GM19395 (cell line): ENCODE data around the gene FBH1.
A peak's percentile ranks its signal among the peaks of the same experiment; 100 is the strongest.
"Not testable (repeated sequence)": the region's sequence is repeated elsewhere in the genome, so short reads cannot be mapped to it uniquely, and the experiment has no call there.

Experiments used
- ATAC-seq: cut with Tn5 transposase; IDR thresholded peaks from one replicate; pipeline ENCODE4 v1.9.1; 2021; ENCODE audit warnings: mild to moderate bottlenecking, moderate library complexity; ENCODE audit not compliant: unreplicated experiment

Gene FBH1

DNA sequence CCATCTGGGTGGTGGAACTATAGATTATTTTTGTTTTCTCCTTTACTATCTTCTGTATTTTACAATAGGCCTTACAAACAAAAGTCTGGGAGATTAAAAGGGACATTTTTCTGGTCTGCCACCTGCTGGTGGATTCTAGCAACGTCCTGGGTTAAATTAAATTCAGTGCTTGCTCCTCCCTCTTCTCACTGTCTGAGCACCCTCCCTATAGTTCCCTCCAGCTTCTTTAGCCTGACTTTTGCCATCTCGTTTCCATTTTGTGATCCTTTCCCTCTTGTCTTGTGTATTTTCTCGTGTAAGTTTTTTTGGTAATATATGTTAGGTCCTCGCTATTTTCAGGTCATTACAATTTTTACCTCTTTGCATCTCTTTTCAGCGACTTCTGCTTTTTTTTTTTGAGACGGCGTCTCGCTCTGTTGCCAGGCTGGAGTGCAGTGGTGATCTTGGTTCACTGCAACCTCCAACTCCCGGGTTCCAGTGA, 16.5 kb upstream of the FBH1 start:
- peak; percentile 91 for ATAC-seq

DNA sequence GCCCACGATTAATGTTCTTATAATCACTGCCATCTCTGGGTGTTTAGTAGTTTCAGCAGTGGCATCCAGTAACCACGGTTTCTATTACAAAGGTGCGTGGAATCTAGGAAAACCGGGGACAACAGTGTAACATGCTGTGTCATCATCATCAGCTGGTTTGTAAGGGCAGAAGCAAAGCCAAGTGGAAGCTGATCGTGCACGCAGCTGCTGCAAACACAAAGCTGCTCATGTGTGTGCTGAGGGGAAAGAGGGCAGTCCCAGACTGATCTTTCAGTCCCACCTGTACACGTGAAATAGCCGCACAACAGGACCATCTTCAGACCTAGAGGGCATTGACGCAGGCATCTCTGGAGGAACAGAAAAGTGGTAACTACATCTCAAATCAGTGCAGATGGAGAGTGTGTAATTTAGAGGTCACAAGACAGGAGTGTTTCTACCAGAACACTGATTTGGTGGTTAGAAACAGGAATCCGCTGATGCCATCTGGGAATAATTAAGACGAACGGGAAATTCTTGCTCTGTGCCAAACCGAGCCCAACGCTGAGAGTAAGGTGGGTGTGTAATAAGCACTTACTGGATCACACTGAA, 13.8 kb upstream of the FBH1 start:
- no peak for ATAC-seq

DNA sequence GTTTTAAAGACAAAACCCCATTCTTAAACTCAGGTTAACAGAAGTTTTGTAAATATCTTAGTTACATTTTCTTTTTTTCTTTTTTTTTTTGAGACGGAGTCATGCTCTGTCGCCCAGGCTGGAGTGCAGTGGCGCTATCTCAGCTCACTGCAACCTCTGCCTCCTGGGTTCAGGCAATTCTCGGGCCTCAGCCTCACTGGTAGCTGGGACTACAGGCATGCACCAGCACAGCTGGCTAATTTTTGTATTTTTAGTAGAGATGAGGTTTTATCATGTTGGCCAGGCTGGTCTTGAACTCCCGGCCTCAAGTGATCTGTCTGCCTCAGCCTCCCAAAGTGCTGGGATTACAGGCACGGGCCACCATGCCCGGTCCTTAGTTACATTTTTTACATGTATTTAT, 13.0 kb upstream of the FBH1 start:
- ATAC-seq = not testable (repeated sequence)

DNA sequence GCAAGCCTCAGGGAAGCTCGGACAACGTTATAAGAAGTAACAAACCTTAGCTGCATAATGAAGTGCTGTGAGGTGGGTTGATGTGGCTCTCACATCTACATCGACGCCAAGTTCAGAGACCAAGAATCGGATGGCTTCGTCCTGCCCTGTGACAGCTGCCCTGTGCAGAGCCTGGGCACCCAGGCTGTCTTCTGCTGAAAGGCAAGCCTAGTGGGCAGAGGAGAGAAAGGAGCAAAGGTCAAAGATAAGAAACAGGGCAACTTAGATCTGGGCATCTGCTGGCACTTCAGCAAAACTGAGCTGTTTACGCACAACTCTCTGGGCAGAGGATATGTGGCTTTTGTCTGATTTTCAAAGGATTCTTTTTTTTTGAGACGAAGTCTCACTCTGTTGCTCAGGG, 7.1 kb upstream of the FBH1 start:
- no peak for ATAC-seq

DNA sequence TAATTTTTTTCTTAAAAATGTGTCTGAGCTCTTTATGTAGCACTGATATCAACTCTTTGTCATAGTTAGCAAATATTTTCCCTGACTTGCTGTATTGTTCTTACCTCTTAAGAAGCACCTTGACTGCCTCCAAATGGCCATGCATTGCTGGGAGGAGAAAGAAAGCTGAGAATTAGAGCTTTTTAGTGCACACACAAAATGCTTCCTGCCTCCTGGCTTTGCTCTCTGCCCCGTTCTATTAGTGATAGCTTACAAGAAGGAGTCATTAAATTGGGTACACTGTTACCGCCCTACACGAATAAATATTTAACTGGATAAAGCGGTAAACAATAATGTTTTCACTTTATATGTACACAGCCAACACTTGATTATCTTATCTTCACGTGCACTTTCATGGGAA, 4.4 kb upstream of the FBH1 start:
- ATAC-seq = no peak

DNA sequence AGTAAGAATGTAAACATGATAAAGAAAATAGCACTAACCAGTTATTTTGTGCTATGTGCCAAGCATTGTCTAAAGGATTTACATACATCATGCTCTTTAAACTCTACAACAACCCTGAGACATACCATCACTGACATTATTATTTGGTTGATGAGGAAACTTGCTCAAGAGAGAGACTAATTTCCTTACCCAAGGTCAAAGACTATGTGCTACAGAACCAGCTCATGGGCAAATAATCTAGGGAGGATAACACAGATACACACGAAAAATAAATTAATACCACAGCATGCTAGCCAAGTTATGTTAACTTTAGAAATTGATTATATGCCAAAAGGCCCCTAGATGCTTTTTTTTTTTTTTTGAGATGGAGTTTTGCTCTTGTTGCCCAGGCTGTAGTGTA, 3.0 kb upstream of the FBH1 start:
- no peak for ATAC-seq

DNA sequence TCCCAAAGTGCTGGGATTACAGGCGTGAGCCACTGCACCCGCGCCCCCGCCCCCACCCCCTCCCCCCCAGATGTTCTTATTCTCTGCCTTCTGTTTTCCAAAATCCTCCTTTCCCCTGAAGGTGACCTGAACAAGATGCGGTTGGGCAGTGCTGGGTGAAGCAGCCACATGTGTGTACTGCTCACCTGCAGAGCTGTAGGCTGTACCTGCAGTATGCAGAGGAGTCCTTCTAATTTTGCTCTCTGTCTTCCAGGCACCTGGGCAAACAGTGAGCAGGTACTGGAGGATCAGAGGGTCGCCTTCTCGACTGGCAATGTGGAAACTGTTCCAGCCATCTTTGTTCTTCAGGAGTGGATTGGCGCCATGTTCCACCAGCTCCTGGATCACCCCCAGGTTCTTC, 2.4 kb upstream of the FBH1 start:
- no peak for ATAC-seq

DNA sequence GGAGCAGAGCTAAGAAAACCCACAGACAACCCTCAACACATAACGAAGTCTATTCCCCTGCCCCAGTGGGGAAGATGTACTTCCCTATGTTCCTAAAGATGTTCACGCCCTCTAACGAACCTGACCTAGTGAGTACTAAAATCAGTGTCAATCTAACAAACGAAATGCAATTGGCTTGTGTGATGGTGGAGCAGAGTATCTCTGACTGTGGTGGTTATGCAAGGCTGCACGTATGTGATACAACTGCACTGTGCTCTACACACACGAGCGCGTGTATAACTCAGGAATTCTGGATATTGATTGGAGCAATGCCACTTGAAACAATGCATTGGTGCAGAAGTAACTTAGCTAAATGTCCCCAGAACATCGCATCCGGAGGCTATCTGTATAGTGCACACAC, 1.7 kb upstream of the FBH1 start:
- no peak for ATAC-seq

DNA sequence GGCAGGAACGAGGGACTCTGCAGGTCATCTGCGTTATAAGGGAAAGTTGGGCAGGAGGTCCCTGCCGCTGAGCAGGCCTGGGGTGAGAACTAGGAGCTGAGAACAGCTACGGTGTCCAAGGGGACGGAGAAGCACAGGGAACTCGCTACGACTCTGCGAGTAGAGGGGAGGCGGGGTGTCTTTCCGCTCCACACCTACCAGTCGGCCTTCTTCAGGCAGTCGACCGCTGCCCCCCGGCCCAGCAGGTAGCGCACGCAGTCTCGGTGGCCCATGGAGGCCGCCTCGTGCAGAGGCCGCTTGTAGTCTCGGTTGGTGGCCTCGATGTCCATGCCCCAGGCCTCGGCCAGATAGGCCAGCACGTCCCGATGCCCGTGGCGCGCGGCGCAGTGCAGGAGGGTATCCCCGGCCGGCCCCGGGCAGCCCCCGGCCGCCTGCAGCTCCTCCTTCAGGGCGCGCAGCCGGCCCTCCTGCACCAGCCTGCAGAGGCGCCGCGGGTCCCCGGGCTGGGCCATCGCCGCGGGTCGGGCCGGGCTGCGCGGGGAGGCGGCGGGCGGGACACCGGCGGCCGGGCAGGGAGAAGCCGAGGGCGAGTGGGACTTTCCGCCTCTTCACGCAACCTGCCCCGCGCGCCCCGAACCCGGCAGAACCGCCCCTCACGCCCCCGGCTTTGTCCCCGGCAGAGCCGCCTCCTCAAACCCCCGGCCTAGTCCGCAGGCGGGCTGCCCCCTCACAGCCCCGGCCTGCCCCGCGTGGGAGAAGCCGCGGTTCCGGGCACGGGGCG, 1.0 kb upstream of the FBH1 start:
- peak; percentile 37 for ATAC-seq

DNA sequence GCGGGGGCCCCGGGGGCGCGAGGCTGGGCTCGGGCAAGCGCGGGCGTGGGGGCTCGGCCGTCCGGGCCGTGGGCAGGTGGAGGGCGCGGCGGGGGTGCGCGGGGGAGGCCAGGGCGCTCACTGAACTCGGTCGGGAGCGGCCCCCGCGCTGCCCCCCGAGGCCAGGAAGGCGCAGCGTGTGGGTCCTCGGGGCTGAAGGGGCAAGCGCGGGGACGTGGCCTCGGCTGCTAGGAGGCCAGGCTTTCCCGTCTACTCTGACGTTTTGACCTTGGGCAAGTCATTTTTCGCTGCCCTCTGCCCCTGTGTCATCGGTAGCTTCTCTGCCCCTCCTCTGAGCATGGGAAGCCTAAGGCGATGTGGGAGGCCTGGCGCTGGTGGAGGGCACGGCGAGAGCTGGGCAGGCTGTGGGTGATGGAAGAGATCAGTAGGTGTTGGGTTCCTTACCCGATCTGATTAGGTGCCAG, 441 bp downstream of the FBH1 start:
- peak; percentile 10 for ATAC-seq

DNA sequence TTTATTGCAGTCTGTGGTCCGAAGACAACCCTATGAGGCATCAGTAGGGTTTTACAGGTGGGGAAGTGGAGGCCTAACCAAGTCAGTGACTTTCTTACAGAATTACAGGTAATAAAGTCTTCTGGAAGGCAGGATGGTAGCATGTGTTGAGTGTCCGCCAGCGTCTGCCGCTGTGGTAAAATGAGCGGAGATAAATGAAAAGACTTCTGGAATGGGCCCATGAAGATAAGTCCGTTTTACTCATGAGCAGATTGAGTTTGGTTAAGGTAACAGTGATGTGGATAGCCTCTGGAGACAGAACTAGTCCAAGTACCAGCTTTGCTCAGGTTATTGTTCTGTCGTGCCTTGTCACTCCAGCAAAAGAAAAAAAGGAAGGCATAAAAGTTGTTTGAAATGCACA, 966 bp downstream of the FBH1 start:
- no peak for ATAC-seq

DNA sequence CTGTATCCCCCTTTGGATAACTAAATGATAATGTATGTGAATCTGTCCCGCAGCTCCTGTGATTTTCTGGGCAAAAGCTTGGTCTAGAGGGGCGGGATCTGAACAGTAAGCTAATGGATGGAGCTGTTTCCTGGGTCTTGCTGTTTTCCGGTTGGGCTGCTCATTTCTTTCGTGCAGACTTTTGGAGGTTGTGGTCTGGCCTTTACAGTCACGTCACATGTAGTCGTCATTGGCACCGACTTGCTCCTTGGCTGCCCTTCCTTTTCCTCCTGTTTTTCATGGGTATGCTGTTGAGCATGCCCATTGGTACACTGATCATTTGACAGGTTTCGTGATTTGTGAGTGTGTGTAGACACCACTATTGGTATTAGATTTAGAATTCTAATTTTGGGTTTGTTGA, 2.0 kb downstream of the FBH1 start:
- no peak for ATAC-seq

DNA sequence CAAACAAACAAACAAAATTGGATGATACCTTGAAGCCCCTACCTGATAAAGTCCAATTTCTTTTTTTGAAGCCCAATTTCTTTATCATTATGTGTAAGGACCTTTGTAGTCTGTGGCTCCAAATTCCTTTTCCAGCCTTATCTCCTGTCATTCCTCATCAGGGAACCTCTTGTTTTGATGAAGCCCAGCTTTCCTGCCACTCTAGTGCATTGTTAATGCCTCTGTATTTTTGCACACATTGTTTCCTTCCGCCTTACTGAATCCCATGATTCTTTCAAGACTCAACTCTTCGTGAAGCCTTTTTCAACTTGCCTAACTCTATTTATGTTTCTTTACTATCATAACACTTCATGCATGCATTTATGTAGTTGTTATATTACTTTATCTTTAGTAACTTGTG, 3.3 kb downstream of the FBH1 start:
- no peak for ATAC-seq

DNA sequence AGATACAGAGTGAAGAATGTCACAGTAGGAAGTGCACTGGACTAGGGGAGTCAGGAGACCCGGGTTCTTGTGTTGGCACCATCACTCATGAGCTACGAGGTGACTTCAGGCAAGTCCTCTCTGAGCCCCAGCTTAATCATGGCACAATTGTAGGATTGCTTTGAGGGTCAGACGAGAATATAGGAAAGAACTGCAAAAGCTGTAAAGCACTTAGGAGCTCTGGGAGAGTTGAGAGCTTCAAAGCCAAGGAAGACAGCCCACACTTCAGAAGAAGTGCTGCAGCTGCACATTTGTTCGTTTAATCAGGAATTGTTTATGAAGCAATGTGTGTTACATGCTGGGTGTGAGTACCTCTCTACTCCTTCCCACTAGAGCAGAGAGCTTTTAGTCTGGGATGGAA, 4.4 kb downstream of the FBH1 start:
- no peak for ATAC-seq

DNA sequence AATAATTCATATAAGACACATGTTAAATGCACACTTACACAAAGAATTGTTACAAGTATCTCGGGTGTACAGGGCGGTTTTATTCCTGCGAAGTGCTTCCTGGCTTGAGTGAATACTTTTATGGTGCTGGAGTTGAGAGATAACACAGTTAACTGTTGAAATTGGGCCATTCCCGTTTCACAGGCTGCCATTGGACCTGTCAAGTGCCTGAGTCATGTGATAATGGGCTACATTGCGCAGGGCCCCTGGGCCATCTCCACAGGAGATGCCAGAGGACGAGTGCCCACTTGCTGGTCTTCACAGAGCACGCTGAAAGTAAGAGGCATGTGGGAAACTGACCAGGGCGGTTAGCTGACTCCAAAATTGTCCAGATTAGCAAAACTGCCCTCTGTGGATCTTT, 4.8 kb downstream of the FBH1 start:
- ATAC-seq = no peak

DNA sequence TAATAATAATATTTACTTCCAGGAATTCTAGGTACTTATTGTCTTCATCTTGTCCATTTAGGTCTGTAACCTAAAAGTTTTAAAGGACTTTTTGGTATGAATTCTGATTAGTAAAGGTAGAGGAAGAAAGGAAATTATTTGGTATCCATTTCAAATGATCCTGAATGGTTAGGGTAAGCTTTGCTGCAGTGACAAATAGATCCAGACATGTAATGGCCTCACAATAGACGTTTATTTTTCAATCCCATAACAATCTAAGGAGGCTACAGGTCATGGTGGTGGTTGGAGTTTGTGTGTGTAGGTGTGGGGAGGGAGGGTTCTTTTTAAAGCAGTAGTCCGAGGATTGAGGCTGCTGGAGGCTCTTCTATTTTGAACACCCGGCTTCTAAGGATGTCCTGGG, 5.3 kb downstream of the FBH1 start:
- peak; percentile 15 for ATAC-seq

DNA sequence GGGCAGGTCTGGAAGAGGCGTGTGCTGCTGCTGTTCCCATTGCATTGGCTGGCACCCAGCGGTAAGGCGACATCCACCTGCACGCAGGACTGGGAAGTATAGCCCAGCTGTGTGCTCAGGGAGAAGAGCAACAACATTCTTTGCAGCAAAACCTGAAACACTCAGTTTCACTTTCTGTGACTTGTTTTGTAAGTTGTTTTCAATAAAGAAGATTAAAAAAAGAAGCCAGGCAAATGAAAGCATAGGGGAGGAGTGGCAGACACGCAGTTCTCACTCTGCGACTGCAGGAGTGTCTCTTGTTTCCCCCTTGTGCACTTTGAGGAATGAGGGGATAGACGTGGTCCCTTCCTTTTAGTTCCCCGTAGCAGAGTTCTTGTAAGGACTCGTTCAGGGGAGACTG, 5.8 kb downstream of the FBH1 start:
- peak; percentile 82 for ATAC-seq

DNA sequence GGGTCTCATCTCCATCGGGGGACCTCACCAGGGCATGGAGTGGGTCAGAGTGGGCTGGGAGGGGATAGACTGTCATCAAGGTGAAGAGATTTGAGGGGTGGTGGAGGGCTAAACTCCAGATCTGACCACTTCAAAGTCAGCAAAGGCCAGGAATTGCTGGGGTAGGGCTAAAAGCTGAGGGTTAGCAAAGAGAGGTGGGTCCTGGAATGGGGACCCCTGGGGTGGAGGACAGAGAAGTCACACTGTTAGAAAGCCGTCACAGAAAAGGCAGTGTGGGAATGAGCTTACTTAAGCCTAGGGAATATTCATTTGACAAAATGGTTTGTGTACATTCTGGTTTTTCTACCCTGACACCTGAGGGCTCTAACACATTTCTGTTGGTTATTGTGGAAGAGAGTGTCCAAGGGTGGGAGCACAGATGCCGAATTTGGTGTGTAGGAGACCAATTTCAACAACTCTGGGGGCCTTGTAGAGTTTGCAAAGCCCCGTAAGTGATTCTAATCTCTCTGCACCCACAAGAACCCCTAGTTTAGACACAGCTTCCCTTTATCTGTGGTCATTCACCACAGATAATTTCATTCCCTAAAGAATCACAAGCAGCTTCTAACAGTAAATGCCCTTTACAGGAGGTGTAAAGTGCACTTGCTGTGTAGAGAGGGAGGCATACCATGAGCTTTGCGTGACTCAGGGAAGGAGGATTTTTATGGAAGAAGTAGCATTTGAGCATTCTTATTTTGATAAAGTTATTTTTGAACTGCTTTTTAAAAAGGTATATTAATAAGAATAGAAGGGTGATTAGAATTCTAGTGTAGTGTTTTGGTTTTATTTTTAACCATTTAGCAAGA, 6.4 kb downstream of the FBH1 start:
- no peak for ATAC-seq

DNA sequence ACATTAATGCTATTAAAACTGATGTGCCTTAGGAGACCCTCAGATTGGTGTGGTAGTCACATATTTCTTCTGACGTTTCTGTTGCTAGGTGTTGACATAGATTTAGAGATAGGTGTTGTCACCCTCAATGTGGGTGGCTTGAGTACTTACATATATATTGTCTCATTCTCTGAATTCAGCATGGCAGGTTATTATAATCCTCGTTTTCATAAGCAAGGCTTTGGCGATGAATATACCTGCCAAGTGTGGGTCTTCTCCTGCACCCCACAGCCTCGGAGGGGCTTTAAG, 7.0 kb downstream of the FBH1 start:
- no peak for ATAC-seq

DNA sequence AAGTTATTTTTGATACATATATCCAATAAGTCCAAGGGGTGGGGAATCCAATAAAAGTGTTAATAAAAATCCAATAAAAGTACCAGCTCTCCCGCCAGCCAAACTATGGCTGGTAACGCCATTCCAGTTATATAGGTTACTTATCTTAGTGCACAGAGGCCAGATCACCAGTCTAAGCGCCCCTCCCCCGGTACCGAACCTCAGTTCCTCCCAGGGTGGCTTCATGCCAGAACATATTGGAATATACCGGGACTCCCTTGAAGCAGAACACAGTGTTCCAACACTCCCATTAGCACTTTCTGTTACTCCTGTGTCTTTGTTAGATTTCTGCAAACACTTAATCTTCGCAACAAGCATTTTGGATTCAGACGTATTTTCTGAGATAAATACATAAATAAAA, 7.5 kb downstream of the FBH1 start:
- no peak for ATAC-seq

DNA sequence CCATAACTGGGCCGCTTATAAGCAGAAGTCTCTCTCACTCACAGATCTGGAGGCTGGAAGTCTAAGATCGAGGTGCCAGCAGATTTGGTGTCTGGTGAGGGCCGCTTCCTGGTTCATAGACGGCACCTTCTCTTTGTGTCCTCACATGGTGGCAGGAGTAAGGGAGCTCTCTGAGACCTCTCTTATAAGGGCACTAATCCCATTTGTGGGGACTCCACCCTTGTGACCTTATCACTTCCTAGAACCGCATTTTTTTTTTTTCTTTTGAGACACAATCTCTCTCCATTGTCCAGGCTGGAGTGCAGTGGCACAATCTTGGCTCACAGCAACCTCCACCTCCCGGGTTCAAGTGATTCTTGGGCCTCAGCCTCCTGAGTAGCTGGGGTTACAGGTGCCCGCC, 8.1 kb downstream of the FBH1 start:
- ATAC-seq = no peak

DNA sequence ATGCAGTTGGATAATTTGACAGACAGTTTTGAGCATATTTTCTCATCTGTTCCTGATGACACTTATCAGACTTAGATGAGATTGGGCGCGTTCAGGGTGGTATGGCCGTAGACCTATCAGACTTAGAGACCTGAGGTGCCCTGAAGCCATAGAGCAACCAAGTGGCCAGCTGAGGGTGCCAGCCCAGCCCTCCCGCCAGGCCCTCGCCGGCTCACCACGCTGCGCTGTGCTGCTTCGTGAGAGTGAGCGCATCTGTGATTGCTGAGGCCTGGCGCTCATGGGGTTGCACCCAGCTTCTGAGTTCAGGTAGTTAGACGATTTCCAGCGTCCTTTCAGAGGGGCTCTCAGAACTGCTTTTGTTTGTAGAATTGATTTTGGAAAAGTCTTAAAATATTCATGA, 10.2 kb downstream of the FBH1 start:
- ATAC-seq = no peak
